Stimulated activated CD4-positive, alpha-beta T cell treated with anti-CD3 and anti-CD28 coated beads, Interleukin-4, amount 100 ng/mL, for 24 hours (primary cell): ENCODE data around the gene TSPAN18.

Experiments used
- DNase-seq: peaks from one replicate; pipeline ENCODE4 v3.0.0-alpha.2; 2020

TSPAN18 gene

DNA sequence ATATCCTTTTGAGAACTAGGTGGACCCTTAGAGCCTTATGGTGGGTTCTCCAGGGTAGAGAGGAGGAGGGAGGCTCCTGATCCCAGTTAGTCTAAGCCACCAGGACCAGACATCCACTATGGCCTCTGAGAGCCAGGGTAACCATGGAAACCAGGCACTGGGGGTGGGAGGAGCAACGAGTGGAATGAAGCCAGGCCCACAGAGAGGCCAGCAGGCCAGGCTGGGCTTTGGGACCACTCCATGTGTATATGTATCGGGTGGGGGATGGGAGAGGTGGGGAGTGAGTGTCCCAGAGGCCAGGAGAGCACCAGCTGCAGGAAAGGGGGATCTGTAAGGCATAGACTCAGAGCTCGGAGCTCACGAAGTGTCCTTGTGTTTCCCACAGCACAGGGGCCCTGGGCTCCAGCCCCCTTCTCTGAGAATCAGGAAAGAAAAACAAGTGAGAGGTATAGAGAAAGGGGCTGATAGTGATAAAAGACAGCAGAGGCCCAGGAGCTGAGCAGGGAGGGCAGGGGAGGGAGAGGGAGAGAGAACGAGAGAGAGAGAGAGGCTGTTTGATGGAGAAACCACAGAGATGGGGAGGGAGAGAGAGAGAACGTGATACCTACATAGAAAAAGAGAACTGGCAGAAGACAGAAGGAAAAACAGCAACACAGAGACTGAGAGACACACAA, 15.5 kb upstream of the TSPAN18 start:
- no peak for DNase-seq

DNA sequence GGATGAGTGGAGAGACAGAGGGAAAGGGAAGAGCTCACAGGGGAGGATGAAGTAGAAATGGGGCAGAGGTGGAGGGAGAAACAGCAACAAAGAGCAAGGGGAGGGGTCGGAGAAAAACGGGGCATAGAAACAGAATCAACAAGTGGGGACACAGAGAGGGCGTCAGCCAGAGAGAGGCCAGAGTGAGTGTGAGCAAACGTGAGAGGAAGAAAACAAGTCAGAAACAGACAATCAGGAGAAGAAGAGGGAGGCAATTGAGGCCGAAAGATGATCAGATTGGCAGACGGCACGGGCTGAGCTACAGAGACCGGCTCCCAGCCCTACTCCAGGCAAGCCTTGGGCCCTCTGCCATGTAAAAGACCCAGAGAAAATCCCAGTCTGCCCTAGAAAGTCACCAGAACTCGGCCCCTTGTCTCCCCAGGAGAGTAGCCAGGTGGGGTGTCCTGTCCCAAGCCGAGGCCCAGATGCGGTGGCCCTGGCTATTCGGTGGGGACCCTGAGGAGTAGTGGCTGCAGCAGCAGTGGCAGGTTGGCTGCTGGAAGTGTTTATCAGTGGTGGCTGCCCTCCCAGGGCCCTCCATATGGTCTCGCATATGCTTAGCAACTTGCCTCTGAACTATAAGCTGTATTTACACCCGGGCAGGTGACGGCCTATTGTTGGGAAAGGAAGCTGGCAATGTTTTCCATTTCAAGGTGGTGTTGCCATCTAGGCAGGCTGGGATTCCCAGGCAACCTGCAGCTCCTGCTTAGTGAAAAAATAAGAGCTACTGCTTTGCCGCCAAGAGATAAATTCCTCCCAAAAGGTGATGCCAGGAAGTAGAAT, 14.8 kb upstream of the TSPAN18 start:
- no peak for DNase-seq

DNA sequence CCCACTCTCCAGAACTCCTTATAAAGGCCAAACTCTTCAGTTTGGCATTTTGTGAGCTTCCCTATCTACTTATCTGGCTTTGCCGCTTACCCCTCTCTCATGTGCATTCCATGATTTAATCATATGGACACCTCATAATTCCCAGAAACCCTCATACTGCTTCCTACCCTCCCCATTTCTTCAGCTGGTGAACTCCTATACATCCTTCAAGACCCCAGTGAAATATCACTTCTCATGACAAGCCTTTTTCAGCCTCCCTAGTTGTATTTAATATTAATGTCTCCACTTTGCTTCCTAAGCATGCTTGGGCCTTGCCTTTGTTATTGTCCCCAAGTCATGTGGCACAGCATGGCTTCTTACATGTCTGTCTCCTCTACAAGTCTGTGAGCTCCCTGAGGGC, 13.7 kb upstream of the TSPAN18 start:
- no peak for DNase-seq

DNA sequence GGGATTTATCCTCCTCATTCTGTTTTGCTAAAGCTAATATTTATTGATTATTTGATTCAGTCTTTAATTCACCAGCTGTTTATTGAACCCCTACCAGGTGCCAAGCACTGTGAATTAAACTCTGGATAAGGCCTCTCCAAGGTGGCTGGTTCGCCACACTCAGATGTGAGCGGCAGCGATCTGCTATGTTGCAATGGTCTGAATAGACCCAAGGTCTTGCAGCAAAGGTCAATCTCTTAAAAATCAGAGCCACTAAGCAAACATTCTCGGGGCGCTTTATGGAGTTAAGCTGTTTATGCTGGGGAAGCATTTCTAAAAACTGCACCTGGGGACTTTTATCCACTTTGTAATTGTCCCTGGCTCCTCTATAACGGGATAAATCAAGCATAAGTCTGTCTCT, 10.5 kb upstream of the TSPAN18 start:
- DNase-seq = no peak

DNA sequence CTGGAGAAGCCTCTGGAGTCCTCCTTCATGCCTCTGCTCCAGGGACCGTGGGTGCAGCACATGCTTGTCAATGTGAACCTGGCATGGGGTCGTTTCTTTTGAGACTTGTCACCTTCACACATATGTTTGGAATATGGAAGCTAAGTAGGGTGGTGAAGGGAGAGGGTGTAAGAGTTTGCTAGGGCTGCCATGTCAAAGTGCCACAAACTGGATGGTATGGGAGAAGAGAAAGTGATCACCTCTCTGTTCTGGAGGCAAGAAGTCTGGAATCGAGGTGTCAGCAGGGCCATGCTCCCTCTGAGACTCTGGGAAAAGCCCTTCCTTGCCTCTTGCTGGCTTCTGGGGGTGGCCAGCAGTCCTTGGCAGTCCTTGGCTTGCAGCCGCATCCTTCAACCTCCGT, 8.7 kb upstream of the TSPAN18 start:
- DNase-seq = no peak

DNA sequence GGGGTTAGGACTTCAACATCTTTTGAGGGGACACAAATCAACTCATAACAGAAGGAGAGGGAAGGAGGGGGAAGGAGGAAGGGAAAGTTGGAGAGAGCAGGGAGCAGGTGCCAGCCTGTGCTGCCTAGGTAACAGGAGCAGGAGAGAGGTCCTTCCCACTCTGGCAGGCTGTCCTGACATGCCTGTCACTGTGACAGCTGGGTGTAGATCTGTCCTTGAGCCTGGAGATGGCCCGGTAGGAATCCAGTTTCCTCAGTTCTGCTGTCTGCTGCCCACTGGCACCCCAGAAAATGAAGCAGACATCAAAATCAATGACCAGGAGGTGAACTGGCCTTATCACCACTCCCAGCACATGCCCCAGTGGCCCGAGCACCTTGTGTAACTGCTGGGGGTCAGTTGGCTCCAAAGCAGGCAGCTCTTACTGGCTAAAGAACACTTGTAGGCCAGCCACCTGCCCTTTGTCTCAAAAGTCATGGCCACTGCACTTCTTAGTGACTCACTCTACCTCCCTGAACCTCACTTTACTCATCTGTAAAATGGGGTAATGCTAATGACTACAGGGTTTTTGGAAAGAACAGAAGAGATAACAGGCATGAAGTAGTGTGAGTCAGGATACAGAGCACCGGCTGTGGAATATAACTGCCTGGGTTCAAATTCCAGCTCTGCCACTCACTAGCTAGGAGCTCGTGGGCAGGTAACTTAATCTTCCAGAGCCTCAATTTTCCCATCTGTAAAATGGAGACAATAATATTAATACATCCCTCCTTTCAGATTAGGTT, 8.0 kb upstream of the TSPAN18 start:
- no peak for DNase-seq

DNA sequence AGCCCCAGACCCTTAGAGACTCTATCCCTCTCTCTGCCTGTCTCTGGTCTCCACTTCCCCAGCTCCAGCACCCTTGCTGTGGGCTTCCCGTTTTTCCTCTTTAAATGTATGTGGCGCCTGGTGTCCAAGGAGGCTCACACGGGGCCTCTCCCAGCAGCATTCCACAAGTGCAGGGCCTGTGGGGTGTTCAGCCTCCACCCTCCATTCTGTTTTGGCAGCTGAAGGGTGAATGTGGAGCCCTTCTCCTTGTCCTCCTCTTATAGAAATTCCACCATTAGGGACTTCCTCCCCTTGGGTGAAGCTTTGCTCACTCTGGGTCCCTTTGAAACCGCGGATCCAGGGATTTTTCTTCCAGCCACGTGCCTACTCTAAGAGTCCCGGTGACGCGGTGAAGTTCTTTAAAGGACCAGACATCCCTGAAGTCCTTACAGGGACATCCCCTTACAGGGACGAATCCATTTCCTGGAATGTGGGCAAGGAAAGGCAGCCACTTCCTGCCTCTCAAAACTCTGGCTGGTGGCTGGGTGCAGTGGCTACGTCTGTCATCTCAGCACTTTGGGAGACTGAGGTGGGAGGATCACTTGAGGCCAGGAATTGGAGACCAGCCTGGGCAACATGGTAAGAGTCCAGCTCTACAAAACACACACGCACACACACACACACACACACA, 1.6 kb upstream of the TSPAN18 start:
- no peak for DNase-seq

DNA sequence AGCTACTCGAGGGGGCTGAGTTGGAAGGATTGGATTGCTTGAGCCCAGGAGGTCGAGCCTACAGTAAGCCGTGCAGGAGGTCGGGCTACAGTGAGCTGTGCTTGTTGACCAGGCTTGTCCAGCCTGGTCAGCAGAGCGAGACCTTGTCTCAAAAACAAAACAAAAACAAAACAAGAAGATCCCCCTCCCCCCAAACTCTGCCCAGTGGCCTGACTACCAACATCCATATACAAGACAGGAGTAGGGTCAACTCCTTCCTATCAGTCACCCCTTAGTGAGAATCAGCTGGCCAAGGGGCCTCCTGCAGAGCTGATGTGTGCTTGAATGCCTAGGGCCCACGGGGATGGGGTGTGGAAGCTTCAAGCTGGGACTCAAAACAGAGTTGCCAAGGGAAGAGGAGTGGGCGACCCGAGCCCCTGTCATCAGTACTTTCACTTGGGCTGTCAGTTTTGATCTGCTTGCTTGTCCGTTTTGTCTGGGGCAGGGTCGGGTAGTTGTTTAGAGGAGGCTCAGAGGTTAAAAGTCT, 942 bp upstream of the TSPAN18 start:
- no peak for DNase-seq

DNA sequence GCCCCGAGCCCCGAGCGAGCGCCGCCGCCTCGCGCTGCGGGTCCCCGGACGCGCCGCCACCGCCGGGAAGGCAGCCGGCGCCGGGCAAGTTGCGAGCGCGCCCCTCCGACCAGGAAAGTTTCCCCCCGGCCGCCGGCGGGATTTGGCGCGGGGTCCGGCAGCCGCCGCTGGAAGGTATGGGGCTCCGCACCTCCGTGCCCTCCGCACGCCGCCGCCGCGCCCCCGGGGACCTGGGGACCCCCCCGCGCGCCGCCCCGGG, 281 bp downstream of the TSPAN18 start:
- DNase-seq = no peak

DNA sequence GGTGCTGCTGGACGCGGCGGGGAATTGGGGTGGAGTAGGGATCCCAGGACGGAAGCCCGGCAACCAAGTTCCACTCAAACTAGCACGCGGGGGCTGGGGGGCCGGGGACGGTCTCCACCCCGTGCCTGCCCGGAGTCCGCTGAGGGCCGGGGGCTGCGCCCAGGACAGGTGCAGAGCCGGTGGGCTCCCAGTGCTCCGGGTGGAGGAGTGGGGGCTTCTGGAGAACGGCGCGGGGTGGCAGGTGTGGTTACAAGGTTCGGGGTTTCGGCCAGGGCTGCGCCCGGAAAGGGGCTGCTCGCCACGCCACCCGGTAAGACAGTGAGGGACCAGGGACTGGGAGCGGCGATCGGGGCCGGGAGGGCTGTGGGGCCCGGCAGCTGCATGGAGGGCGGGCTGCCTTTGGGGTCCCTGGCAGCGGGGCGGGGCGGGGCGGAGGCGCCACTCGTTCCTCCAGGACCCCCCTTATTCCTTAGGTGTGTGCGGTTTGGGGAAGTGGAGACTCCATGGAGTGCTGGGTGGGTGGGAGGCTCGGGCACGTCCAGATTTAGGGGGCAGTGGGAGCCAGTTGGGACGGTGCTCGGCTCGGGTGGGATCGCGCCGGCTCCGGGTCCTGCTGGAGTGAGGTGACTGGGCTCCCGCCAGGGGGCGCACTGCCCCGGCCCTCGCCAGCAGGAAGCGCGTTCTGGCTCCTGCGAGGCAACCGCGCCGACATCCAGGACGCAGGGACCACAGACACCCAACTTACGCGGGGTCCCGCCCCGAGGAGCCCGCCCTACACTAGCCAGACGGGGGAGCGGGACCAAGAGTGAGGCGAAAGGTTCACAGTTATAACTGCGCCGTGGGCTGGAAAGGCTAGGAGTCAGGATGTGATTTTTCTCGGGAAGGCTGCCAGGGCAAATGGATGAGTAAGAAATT, 868 bp downstream of the TSPAN18 start:
- peak; percentile 82 for DNase-seq

DNA sequence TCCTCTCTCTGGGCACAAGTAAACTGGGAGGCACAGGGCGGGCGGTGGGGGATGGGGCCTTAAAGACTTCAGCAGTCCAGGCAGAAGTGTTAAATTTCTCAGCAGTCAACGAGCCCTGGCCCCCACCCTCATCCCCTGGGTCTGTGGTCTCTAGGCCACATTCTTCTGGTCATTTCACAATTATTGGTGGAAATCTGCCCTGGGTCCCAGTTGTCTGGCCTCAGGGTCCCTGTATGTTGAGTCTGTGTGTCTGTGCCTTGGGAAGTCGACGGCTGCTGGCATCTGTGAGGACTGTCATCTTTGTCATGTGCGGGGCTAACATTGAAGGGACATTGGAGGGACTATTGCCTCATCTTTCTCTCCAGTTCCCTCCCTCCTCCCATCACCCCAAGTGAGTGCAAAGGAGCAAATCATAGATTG, 1.7 kb downstream of the TSPAN18 start:
- DNase-seq = no peak

DNA sequence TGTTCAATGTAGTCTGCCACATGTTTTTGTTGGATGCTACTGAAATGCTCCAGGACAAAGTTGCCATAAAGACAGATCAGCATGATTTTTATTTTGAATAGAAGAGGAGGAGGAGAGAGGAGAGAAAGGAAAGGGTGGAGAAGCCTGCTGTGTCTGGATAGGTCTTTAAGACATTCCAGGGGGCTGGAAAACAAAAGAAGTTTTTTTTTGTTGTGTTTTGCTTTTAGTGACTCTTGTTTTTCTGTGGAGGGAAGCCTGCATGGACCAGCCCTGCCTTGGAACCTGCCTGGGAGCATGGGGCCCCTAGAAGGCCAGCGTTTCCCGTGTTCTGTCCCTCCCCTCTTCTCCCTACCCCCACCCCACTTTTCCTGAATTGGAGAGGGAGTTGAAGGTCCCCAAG, 2.3 kb downstream of the TSPAN18 start:
- no peak for DNase-seq

DNA sequence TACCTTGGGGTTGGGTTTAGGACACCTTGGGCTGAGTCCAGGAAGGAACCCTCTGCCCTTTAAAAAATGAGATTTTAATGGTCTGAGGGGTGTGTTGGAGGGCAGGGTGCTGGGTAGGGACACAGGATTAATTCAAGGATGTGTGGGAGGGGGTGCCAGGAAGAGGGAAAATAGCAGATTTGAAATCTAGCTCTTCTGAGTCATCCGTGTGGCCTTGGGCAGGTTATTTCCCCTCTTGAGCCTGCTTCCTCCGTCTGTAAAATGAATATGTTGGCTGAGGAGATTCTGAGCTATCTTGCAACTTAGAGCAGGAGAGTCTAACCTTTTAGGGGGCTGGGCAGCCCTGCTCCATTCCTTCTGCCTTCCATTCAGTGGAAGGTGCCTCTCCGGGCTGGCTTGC, 3.0 kb downstream of the TSPAN18 start:
- DNase-seq = no peak

DNA sequence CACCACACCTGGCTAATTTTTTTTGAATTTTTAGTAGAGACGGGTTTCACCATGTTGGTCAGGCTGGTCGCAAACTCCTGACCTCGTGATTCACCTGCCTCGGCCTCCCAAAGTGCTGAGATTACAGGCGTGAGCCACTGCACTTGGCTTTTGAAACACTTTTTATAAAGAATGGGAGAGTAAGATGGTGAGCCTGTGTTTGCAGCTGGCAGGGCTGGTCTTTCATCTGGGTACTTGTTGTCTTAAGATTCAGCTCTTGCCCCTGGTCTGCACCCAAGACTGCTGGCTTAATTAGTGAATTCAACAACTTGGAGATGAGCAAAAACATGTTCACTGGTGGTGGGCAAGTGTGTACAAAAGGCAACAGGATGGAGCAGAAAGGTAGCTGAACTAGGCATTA, 4.0 kb downstream of the TSPAN18 start:
- DNase-seq = no peak

DNA sequence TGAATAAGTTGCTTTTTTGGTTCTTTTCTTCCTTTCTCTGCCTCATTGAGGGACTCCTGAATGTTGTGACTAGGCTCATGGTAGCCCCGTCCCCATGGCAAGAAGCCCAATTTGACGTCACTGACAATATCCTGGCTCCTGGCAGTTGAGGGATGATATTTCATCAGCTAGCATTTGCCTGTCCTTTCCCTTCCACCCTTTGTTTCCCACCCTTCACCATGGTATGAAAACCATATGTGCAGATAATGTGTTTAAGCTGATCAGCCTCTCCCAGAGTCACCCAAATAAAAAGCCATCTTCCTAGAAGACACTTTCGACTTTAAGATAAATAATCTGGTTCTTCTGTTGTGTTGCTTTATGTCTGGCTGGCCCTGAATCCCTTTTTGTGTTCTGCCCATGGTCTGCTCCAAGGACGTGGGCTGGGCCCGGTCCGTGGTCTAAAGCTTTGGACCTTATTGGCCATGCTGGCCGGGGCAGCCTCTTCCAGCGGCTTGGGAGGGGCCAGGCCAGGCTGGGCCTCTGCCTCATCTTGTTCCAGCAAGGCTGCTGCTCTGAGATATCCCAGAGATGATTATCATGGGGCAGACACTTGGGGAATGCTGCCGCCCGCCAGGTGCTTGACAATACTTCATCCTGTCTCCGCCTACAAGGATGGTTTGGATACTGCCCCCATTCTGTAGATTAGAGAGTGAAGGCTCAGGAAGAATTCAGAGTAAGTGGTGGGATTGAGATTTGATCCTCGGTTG, 5.1 kb downstream of the TSPAN18 start:
- DNase-seq = no peak

DNA sequence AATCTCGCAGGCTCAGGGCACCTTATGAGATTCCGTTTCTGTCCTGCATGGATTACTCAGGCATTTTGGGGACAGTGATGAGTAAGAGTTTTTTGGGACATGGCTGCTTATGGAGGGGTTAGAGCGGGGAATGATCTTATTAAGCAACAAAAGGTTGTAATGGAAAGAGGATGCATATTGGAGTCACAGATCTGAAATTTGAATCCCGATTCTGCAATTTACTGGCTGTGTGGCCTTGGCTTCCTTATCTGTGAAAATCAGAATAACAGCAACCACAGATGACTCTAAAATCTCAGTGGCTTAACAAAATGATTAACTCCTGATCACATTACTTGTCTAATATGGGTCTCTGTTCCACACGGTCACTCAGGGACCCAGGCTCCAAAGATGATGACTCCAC, 5.8 kb downstream of the TSPAN18 start:
- no peak for DNase-seq

DNA sequence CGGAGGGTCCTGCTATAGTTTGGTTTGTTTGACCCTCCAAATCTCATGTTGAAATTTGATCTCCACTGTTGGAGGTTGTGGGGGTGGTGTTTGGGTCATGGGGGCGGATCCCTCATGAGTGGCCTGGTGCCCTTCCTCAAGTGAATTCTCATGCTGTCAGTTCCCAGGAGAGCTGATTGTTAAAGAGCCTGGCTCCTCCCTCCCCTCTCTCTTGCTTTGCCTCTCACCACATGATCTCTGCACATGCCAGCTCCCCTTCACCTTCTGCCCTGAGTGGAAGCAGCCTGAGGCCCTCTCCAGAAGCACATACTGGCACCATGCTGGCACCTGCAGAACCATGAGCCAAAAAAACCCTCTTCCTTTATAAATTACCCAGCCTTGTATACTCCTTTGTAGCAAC, 7.1 kb downstream of the TSPAN18 start:
- no peak for DNase-seq

DNA sequence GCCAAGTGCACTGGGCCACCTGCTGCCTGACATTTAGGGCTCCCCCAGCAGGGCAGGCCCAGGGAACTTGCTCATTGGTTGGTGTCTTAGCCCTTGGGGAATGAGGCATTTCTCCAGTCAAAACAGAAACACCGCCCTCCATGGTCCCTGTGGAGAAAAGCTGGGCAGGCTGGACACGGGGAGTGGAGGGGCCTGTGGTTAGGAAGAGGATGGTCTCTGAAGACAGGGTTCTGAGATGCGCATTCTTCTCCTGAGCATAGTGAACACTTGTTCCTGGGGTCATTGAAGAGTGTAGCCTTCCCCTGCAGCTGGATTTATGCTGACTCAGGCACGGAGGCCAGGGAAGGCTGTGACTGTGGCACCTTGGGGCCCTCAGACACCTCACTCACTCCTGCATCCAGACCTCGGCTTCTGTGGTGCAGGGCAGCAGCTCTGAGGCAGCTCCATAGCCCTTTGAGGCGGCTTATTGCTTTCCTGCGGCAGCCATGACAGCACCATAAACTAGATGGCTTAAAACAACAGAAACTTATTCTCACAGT, 8.2 kb downstream of the TSPAN18 start:
- DNase-seq = no peak

DNA sequence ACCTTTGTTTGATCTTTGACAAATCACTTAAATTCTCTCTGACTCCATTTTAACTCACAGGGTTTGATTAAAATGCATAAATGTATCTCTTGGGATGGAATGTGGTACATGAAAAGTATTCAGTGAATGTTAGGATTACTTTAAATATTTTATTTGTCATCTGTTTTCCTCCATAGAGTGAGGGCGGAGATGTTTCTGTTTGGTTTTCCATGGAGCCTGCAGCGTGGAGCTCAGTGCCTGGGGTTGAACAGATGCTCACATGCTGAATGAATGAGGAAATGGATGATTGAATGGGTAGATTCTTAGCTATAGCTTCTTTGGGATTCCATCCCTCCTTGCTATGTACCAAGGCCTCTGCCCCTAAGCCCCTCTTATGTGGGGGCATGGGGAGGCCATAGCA, 10.0 kb downstream of the TSPAN18 start:
- DNase-seq = no peak

DNA sequence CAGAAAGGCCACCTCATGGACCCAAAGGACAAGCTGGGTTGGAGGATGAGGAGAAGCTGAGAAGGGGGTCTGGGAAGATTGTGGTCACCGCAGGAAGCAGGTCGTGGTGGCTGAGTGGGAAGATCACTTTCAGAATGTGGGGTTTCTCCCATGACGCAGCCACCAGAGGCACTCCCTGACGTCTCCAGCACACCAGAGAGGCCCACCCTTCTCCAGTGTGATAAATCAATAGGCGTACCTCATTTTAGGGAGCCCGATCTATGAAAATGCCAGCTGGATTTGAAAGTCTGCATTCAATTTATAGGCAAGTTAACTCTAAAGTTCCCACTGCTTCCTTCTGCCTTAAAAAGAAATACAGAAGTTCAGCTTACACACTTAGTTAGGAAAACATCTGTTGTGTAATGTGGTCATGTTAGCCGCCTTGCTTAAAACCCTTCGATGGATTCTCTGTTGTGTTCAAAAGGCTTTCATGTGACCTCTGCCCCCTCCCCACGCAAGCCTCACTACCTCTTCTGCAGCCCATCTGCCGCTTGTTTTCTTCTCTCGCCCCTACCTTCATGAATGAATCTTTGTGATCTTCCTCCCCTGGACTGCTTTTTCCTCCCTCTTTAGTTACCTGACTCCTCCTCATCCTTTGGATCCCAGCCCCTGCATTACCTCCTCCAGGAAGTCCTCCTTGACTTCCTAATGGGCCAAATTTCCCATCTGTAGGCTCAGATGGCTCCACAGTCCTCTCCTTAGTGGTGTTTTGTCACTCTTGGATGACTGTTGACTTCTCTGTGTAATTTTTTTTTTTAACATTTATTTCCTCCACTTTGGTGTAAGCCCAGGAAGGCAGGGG, 10.7 kb downstream of the TSPAN18 start:
- no peak for DNase-seq
